ENCODE data around the gene RNF14. TPM values are rescaled to one million over a fixed set of nuclear protein-coding genes. Genes with fewer than 3 reads are reported as not detected.

Gene RNF14
- total and polyA plus RNA-seq, 7 donors, result 30.7 to 70.1 (median 43.2) TPM

DNA sequence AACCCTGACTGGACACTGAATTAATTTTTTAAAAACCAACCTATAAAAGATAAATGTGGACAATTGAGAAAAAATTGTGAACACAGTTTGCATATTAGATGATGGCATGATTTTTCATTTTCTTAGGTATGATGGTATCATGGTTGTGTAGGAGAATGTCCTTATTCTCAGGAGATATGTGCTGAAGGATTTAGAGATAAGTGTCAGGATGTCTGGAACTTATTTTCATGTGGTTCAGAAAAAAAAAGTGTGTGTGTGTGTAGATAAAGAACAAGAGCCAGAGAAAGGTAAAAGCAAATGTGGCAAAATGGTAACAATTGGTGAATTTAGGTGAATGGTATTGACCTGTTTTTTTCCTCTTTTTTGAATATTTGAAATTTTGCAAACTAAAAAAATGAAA lies 39.9 kb downstream of the RNF14 start:
- intact Hi-C loops (cut with DNase I), result no loop called here

DNA sequence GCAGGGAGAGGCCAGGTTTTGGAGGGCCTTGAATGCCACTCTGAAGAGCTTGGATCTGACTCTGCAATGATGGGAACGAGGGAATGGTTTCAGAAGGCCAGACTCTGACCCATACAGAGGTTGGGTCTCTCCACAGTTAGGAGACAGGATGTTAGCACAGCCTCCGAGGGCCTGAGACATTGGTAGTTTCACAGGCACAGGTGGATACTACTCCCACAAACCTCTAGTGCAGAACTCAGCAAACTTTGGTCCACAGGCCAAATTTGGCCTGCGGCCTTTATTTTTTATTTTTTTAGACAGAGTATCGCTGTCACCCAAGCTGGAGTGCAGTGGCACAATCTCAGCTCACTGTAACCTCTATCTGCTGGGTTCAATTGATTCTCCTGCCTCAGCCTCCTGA lies 41.0 kb downstream of the RNF14 start:
- H3K27me3 ChIP-seq, result no peaks in the 10 kb centered on the region
- H3K9me3 ChIP-seq, result no peaks in the 10 kb centered on the region
- no peak for DNase-seq
- no peak overlapping the region for H3K4me3 ChIP-seq
- H3K4me1 ChIP-seq, result peaks cover 0 to 26% (median 16%) of the 10 kb centered on the region in 4 donors
- no peak overlapping the region for H3K27ac ChIP-seq
- 92 to 95% methylated on average over 4 of the region's 4 CpGs for WGBS, 2 donors
- intact Hi-C loops (cut with DNase I), result loop anchor here (5.0 to 10.0 kb wide), 2 partner anchors 132 to 345 kb away; no protein-coding TSS in a partner anchor
- TF ChIP-seq, protein P1, sequence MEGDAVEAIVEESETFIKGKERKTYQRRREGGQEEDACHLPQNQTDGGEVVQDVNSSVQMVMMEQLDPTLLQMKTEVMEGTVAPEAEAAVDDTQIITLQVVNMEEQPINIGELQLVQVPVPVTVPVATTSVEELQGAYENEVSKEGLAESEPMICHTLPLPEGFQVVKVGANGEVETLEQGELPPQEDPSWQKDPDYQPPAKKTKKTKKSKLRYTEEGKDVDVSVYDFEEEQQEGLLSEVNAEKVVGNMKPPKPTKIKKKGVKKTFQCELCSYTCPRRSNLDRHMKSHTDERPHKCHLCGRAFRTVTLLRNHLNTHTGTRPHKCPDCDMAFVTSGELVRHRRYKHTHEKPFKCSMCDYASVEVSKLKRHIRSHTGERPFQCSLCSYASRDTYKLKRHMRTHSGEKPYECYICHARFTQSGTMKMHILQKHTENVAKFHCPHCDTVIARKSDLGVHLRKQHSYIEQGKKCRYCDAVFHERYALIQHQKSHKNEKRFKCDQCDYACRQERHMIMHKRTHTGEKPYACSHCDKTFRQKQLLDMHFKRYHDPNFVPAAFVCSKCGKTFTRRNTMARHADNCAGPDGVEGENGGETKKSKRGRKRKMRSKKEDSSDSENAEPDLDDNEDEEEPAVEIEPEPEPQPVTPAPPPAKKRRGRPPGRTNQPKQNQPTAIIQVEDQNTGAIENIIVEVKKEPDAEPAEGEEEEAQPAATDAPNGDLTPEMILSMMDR (IDR thresholded peaks at IDR 0.05), result no peak
- no peak for TF ChIP-seq POLR2A (IDR thresholded peaks at IDR 0.05)
- H3K36me3 ChIP-seq, result peaks cover 0 to 49% (median 5%) of the 10 kb centered on the region in 4 donors

More for the DNA sequence above, 39.9 kb downstream of the RNF14 start:
- H3K4me3 ChIP-seq, result no peak overlapping the region
- TF ChIP-seq POLR2A (IDR thresholded peaks at IDR 0.05), result no peak
- TF ChIP-seq, protein P1 (IDR thresholded peaks at IDR 0.05), result no peak
- TF ChIP-seq EP300 (IDR thresholded peaks at IDR 0.05), result no peak
- no peak for TF ChIP-seq POLR2AphosphoS5 (IDR thresholded peaks at IDR 0.05)
- peaks cover 0 to 19% (median 16%) of the 10 kb centered on the region in 4 donors for H3K4me1 ChIP-seq
- no peaks in the 10 kb centered on the region for H3K9me3 ChIP-seq
- H3K36me3 ChIP-seq, result peaks cover 0 to 60% (median 9%) of the 10 kb centered on the region in 4 donors
- DNase-seq, result no peak
- no peak overlapping the region for H3K27ac ChIP-seq
- H3K27me3 ChIP-seq, result no peaks in the 10 kb centered on the region

DNA sequence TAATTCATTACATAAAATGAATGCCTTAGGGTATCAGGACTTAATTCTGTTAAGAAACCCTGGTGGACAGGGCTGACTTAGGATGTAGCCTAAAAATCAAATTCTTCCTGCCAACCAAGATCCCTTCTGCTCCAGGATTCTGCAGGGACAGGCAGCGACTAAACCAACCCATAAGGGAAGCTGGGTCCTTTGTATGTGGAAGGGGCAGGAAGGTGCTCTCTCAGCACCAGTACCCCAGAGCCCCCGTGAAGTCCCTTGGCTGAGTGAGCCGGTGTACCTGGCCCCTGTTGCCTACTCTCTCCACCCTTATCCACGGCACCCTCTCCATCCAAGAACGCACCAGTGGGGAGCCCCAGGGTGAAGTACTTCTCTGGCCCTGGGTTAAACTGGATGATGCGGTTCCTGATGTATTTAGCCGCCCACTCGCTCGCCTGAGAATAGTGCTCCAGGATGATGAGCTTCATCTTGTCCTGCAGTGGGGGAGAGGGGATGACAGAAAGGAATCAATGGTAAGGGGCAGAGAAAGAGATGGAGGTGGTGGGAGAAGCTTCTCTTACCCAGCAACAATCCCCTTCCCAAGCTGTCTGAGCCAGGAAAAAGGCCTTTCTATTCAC lies 42.8 kb downstream of the RNF14 start:
- Histone ChIP-seq H3K4me1 (peaks cover 0 to 29% (median 18%) of the 10 kb centered on the region in 4 donors), H3K27ac (peak overlapping the region; percentile 83 to 87 (median 86)), H3K9me3 (no peaks in the 10 kb centered on the region), H3K4me3 (peak overlapping the region in 3 of 4 donors; percentile 71 to 83 (median 78)), H3K36me3 (peaks cover 0 to 31% (median 1%) of the 10 kb centered on the region in 4 donors), H3K27me3 (no peaks in the 10 kb centered on the region)
- no peak for TF ChIP-seq EP300 (IDR thresholded peaks at IDR 0.05)
- TF ChIP-seq POLR2A (IDR thresholded peaks at IDR 0.05), result no peak
- no peak for TF ChIP-seq POLR2AphosphoS5 (IDR thresholded peaks at IDR 0.05)
- TF ChIP-seq, protein P1 (IDR thresholded peaks at IDR 0.05), result no peak
- DNase-seq, result no peak
- 93 to 96% methylated on average over 9 of the region's 9 CpGs for WGBS, 2 donors
- intact Hi-C loops (cut with DNase I), result loop anchor here (2.0 to 10.0 kb wide), 4 partner anchors 43 to 343 kb away; partner anchors contain the start of genes NDFIP1 and RNF14

DNA sequence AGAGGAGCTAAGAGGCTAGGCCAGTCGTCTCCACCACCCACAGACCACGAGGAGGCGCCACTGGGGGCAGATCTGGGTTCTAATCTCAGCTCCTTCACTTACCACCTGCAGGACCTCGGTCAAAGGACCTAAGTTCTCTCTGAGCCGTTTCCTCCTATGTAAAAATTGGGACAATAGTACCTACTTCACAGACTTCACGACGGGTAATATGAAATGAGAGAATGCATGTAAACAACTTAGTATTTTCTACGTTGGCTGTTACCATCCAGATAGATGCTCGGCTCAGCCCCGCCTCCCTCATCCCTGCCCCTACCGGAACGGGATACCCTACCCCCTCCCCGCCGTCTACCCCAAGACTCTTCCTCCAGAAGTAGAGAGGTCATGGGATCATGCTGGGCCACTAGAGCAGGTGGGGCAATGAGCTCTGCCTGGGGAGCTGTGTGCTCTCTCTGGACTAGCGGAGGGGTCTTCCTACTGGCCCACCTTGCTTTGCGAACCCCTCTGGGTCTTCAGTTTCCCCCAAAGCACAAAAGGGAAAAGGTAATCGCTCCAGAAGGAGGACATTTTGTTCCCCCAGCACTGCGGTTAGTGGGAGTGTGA lies 43.4 kb downstream of the RNF14 start:
- Histone ChIP-seq H3K4me1 (peaks cover 0 to 29% (median 18%) of the 10 kb centered on the region in 4 donors), H3K27me3 (no peaks in the 10 kb centered on the region), H3K36me3 (peaks cover 0 to 25% (median 1%) of the 10 kb centered on the region in 4 donors), H3K4me3 (peak overlapping the region; percentile 71 to 83 (median 76)), H3K27ac (peak overlapping the region; percentile 83 to 87 (median 86)), H3K9me3 (no peaks in the 10 kb centered on the region)
- intact Hi-C loops (cut with DNase I), result loop anchor here (2.0 to 10.0 kb wide), 4 partner anchors 43 to 343 kb away; partner anchors contain the start of genes NDFIP1 and RNF14
- TF ChIP-seq EP300 (IDR thresholded peaks at IDR 0.05) (no peak), POLR2AphosphoS5 (IDR thresholded peaks at IDR 0.05) (no peak), POLR2A (IDR thresholded peaks at IDR 0.05) (no peak)
- TF ChIP-seq, protein P1 (IDR thresholded peaks at IDR 0.05), result peak in 2 of 4 experiments; percentile 19 to 39
- DNase-seq, result peak; percentile 74
- WGBS, 2 donors, result 8 to 21% methylated on average over 18 of the region's 18 CpGs
